ENCODE data around the gene ASXL1.
"Not testable (repeated sequence)": the region's sequence is repeated elsewhere in the genome, so short reads cannot be mapped to it uniquely, and the experiment has no call there.

ASXL1 gene

DNA sequence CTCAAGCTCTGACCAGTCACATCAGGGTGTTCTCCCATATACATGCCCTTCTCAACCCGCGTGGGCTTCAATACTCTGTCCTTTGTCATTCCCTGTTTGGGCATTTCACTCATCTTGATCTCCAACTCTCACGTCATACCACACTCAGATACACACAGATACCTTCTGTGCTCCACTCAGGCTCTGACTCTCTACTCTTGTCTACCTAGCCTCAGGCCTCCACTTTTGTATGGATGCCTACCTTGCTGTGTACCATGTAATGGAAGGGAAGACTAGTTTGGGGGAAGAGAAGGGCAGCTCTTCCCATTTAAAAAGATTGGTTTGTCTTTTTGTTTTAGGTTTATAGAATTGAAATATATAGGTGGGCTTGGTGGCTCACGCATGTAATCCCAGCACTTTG is 48.6 kb downstream of the ASXL1 start (continued):
- TF ChIP-seq, protein P1, sequence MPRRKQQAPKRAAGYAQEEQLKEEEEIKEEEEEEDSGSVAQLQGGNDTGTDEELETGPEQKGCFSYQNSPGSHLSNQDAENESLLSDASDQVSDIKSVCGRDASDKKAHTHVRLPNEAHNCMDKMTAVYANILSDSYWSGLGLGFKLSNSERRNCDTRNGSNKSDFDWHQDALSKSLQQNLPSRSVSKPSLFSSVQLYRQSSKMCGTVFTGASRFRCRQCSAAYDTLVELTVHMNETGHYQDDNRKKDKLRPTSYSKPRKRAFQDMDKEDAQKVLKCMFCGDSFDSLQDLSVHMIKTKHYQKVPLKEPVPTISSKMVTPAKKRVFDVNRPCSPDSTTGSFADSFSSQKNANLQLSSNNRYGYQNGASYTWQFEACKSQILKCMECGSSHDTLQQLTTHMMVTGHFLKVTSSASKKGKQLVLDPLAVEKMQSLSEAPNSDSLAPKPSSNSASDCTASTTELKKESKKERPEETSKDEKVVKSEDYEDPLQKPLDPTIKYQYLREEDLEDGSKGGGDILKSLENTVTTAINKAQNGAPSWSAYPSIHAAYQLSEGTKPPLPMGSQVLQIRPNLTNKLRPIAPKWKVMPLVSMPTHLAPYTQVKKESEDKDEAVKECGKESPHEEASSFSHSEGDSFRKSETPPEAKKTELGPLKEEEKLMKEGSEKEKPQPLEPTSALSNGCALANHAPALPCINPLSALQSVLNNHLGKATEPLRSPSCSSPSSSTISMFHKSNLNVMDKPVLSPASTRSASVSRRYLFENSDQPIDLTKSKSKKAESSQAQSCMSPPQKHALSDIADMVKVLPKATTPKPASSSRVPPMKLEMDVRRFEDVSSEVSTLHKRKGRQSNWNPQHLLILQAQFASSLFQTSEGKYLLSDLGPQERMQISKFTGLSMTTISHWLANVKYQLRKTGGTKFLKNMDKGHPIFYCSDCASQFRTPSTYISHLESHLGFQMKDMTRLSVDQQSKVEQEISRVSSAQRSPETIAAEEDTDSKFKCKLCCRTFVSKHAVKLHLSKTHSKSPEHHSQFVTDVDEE (CRISPR knock-in tag; IDR thresholded peaks at IDR 0.05), result no peak
- no peak for TF ChIP-seq ZFP3 (CRISPR knock-in tag; IDR thresholded peaks at IDR 0.05)

DNA sequence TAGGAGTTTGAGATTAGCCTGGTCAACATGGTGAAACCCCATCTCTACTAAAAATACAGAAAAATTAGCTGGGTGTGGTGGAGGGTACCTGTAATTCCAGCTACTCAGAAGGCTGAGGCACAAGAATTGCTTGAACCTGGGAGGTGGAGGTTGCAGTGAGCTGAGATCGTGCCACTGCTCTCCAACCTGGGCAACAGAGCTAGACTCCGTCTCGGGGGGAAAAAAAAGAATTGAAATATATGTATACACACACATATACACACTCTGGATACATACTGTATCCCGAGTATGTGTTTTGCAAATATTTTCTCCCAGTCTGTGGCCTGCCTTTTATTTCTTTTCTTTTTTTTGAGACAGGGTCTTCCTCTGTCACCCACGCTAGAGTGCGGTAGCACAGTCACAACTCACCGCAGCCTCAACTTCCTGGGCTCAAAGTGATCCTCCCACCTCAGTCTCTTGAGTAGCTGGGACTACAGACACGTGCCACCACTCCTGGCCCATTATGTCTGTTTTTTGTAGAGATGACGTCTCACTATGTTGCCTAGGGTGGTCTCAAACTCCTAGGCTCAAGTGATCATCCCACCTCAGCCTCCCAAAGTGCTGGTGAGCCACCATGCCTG is 49.1 kb downstream of the ASXL1 start:
- not testable (repeated sequence) for ATAC-seq

DNA sequence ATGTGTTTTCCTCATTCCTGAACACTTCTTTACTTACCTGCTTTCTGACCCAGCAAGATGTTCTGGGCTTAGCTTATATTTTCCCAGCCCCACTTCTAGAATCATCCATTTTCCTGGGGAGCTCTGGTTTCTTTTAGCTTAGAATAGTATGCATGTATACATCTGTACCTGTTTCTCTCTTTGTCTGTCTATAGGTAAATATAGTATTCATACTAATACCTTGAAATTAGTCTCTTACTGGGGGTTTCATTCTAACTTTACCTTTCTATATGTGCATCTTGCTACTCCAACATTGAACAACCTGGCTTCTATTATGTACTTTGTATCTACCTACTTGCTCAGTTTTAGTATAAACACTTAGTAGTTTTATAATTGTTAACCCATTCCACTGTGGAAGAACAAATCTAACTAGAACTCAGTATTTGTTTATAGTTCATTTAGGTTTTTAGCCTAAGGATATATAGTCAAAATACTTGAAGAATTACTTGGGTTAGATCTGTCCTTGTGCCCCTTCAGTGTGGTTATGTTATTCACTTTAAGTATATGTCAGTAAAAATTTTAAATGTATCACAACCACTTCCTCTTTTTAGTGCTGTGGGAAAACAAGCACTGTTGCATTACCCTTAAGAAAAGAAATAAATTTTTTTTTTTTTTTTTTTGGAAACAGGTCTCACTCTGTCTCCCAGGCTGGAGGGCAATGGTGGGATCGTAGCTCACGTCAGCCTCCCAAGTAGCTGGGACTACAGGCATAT is 54.0 kb downstream of the ASXL1 start:
- no peak for ATAC-seq
- no peak for TF ChIP-seq ZNF70 (CRISPR knock-in tag; IDR thresholded peaks at IDR 0.05)
- TF ChIP-seq, protein P2, sequence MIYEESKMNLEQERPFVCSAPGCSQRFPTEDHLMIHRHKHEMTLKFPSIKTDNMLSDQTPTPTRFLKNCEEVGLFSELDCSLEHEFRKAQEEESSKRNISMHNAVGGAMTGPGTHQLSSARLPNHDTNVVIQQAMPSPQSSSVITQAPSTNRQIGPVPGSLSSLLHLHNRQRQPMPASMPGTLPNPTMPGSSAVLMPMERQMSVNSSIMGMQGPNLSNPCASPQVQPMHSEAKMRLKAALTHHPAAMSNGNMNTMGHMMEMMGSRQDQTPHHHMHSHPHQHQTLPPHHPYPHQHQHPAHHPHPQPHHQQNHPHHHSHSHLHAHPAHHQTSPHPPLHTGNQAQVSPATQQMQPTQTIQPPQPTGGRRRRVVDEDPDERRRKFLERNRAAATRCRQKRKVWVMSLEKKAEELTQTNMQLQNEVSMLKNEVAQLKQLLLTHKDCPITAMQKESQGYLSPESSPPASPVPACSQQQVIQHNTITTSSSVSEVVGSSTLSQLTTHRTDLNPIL (CRISPR knock-in tag; IDR thresholded peaks at IDR 0.05; ENCODE audit: low read depth), result no peak
- no peak for TF ChIP-seq ESRRG (CRISPR knock-in tag; IDR thresholded peaks at IDR 0.05)
- TF ChIP-seq ZNF565 (CRISPR knock-in tag; conservative IDR thresholded peaks at IDR 0.05; ENCODE audit: low read depth), result no peak
- TF ChIP-seq OSR1 (CRISPR knock-in tag; IDR thresholded peaks at IDR 0.05), result no peak
- TF ChIP-seq GLIS3 (CRISPR knock-in tag; IDR thresholded peaks at IDR 0.05), result no peak
- TF ChIP-seq, protein P3, sequence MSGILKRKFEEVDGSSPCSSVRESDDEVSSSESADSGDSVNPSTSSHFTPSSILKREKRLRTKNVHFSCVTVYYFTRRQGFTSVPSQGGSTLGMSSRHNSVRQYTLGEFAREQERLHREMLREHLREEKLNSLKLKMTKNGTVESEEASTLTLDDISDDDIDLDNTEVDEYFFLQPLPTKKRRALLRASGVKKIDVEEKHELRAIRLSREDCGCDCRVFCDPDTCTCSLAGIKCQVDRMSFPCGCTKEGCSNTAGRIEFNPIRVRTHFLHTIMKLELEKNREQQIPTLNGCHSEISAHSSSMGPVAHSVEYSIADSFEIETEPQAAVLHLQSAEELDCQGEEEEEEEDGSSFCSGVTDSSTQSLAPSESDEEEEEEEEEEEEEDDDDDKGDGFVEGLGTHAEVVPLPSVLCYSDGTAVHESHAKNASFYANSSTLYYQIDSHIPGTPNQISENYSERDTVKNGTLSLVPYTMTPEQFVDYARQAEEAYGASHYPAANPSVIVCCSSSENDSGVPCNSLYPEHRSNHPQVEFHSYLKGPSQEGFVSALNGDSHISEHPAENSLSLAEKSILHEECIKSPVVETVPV (CRISPR knock-in tag; IDR thresholded peaks at IDR 0.05), result no peak
- TF ChIP-seq TCF4 (CRISPR knock-in tag; IDR thresholded peaks at IDR 0.05; ENCODE audit: borderline replicate concordance), result no peak
- no peak for TF ChIP-seq TOX (CRISPR knock-in tag; IDR thresholded peaks at IDR 0.05; ENCODE audit: borderline replicate concordance)
- no peak for TF ChIP-seq ISL1 (CRISPR knock-in tag; IDR thresholded peaks at IDR 0.05)
- TF ChIP-seq ZC3H10 (CRISPR knock-in tag; IDR thresholded peaks at IDR 0.05), result no peak
- TF ChIP-seq ZFP30 (CRISPR knock-in tag; IDR thresholded peaks at IDR 0.05), result no peak
- TF ChIP-seq ZFP3 (CRISPR knock-in tag; IDR thresholded peaks at IDR 0.05), result no peak
- TF ChIP-seq, protein P1 (CRISPR knock-in tag; IDR thresholded peaks at IDR 0.05), result no peak
- TF ChIP-seq BACH2 (CRISPR knock-in tag; IDR thresholded peaks at IDR 0.05; ENCODE audit: borderline replicate concordance), result no peak
- no peak for TF ChIP-seq ZNF8 (CRISPR knock-in tag; IDR thresholded peaks at IDR 0.05)
- TF ChIP-seq CSDC2 (CRISPR knock-in tag; IDR thresholded peaks at IDR 0.05), result no peak
- no peak for TF ChIP-seq PPARA (CRISPR knock-in tag; IDR thresholded peaks at IDR 0.05; ENCODE audit: borderline replicate concordance)
- TF ChIP-seq SNAI2 (CRISPR knock-in tag; IDR thresholded peaks at IDR 0.05), result no peak
- TF ChIP-seq RARB (CRISPR knock-in tag; IDR thresholded peaks at IDR 0.05), result no peak

DNA sequence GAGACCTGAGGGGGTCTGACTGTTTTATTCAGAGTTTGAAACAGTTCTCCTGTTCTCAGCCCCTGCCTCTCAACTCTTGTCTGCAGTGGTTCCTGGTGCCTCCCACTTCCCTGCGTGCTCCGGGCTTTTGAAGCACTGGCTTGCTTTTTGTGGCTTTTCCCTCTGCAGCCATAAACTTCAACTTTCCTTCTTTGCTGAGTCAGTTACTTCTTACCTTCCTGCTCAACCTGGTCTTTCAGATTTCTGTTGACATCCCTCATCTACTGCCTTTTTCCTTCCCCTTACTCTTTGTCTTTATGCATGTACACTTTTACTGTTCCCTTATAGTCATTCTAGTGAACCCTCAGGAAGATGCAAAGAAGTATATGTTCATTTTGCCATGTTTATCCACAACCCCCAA is 57.4 kb downstream of the ASXL1 start:
- ATAC-seq, result no peak
- TF ChIP-seq ZFP3 (CRISPR knock-in tag; IDR thresholded peaks at IDR 0.05) (no peak), PPARA (CRISPR knock-in tag; IDR thresholded peaks at IDR 0.05; ENCODE audit: borderline replicate concordance) (no peak)
- TF ChIP-seq, protein P4, sequence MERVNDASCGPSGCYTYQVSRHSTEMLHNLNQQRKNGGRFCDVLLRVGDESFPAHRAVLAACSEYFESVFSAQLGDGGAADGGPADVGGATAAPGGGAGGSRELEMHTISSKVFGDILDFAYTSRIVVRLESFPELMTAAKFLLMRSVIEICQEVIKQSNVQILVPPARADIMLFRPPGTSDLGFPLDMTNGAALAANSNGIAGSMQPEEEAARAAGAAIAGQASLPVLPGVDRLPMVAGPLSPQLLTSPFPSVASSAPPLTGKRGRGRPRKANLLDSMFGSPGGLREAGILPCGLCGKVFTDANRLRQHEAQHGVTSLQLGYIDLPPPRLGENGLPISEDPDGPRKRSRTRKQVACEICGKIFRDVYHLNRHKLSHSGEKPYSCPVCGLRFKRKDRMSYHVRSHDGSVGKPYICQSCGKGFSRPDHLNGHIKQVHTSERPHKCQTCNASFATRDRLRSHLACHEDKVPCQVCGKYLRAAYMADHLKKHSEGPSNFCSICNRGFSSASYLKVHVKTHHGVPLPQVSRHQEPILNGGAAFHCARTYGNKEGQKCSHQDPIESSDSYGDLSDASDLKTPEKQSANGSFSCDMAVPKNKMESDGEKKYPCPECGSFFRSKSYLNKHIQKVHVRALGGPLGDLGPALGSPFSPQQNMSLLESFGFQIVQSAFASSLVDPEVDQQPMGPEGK (CRISPR knock-in tag; IDR thresholded peaks at IDR 0.05; ENCODE audit: borderline replicate concordance), result no peak
- TF ChIP-seq, protein P5, sequence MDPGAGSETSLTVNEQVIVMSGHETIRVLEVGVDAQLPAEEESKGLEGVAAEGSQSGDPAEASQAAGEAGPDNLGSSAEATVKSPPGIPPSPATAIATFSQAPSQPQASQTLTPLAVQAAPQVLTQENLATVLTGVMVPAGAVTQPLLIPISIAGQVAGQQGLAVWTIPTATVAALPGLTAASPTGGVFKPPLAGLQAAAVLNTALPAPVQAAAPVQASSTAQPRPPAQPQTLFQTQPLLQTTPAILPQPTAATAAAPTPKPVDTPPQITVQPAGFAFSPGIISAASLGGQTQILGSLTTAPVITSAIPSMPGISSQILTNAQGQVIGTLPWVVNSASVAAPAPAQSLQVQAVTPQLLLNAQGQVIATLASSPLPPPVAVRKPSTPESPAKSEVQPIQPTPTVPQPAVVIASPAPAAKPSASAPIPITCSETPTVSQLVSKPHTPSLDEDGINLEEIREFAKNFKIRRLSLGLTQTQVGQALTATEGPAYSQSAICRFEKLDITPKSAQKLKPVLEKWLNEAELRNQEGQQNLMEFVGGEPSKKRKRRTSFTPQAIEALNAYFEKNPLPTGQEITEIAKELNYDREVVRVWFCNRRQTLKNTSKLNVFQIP (CRISPR knock-in tag; IDR thresholded peaks at IDR 0.05; ENCODE audit: borderline replicate concordance, low read depth), result no peak
